ENCODE data around the gene TMEM106A.
"Not testable (repeated sequence)": the region's sequence is repeated elsewhere in the genome, so short reads cannot be mapped to it uniquely, and the experiment has no call there.

TMEM106A gene, protein sequence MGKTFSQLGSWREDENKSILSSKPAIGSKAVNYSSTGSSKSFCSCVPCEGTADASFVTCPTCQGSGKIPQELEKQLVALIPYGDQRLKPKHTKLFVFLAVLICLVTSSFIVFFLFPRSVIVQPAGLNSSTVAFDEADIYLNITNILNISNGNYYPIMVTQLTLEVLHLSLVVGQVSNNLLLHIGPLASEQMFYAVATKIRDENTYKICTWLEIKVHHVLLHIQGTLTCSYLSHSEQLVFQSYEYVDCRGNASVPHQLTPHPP

DNA sequence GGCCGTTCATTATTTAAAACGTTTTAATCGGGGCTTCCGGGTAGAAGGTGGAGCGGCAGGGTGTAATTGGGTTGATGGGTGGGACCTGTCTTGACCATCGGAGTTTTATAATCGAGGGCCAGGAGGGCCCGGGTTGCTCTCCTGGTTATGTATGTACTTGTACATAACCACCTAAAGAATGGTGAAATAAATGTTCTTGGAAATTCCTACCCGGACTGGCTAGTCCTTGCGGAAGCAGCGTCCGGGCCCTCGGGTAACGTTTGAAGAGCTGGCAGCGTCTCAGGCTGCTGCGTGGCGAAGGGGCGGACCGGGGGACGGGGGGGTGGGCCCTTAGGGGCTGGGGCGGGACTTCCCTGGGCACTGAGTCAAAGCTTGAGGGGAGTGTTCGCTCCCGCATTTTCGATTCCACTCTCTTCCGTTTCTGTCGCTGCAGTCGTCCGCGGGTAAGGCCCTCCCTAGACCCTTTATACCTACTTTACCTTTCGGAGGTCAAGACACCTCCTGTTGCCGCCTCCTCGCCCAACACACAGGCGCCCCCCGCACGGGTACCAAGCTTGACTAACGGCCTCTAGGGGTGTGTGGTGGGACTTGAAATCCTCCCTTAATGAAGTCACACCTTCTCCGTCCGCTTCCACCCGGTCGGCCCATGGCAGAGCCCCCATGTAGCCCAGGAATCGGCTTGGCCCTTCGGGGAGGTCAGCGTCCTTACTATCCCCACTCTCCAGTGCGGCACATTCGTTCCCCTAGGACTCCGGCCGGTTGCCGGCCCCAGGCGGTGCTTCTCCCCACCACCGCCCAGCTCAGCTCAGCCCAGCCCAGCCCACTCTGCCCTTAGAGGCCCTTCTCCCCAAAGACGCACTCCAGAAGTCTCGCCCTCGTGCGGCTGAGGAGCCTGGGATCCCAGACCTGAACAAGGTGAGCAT lies at the start of gene TMEM106A:
TSS of gene TMEM106A (plus strand) at position 396 of the 923 bp plus-strand sequence. CDS start 1,167 bp downstream, outside the sequence.
- no peak for FAIRE-seq

DNA sequence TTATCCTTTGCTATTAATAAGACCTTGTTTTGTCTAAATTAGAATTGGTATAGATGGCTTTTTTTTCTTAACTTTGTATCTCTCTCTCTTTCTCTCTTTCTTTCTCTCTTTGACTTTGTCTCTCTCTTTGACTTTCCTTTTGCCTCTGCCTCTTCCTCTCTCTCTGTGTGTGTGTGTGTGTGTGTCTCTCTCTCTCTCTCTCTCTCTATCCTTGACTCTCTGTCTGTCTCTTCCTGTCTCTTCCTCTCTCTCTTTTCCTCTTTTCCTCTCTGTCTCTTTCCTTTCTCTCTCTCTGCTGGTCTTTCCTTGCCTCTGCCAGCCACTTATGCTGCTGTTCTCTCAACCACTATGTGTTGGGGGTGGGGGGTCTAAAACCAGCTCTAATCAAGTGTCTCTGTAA lies 45.7 kb upstream of the TMEM106A start:
- FAIRE-seq, result not testable (repeated sequence)

DNA sequence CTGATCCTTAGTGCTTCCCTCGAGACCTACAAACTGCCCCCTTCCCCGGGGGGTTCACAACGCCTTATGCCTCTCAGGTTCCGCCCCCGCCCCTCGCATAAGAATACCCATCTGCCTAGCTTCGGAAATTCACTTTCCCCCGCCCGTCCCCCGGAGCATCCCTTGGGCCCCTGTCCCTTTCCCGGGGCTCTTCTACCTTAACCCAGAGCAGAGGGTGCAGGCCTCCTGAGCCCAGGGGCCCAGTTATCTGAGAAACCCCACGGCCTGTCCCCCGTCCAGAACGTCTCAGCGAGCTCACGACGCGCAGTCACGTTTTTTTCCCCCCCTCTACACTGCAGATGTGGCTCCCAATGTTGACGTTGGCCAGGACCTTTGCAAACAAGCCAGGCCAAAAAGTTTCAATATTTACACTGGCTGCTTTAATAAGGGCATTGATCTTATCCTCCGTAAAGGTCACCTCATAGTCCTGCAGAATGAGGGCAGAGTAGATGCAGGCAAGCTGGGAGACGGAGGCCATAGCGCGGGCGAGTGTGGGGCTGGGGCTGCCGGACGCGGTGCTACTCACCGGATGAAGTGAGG lies 42.0 kb upstream of the TMEM106A start:
- FAIRE-seq, result no peak

DNA sequence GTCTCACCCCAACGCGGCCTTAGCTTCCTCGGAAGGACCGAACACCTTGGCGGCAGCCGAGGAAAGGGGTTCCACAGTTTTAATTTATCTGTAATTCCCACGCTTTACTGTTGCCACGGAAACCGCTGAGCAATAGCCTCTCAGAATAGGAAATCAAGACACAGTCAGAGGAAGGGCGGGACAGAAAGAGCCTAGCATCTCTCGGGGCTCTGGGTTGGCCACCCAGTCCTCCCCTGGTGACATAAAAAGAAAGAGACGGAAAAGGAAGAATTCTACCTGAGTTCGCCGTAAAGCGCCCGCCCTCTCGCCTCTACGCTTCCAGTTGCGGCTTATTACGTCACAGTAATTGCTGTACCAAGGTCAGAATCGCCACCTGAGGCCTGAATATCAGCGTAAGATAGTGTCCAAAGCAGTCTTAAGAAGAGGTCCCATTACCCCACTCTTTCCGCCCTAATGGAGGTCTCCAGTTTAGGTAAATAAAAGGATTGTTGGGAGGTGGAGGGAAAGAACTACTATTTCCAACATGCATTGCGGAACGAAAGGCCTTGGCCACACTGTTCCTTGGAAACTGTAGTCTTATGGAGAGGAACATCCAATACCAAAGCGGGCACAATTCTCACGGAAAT lies 41.4 kb upstream of the TMEM106A start:
- FAIRE-seq, result peak; percentile 96

DNA sequence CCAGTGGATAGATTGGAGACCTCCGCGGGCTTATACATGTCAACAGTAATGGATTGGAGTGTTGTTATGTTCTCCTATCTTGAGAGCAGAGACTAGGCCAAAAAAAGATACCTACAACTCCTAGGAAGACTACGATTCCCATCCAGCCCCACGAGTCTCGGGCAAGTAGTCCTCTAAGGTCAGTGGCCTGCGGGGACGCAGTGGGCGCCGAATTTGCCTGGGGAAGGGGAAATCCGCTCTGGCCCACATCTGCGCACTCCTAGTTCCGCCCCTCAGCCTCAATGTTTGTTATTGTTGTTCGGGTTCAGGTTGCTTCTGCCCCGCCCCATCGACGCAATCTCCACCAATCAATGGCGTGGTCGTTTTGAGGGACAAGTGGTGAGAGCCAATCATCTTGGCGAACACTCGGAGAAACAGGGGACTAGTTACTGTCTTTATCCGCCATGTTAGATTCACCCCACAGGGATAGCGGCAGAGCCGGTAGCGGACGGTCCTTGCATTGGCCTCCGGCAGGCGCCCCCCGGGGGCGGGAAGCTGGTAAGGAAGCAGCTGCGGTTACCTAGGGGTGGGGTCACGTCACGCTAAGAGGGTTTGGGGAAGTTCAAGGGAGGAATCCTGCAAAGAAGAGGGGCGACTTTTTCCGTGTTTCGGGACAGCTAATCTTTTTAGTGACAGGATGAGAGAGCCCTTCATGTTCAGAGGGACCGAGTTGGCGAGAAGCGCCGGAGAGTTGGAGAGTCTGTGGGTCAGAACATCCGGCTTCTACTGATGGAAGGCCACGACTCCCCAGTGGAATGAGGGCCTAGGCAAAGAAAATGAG lies 40.7 kb upstream of the TMEM106A start, which contains the start of gene NBR1:
TSS of gene NBR1 (plus strand) at position 449 of the 820 bp plus-strand sequence. CDS start 4,586 bp downstream, outside the sequence.
- peak; percentile 90 for FAIRE-seq

DNA sequence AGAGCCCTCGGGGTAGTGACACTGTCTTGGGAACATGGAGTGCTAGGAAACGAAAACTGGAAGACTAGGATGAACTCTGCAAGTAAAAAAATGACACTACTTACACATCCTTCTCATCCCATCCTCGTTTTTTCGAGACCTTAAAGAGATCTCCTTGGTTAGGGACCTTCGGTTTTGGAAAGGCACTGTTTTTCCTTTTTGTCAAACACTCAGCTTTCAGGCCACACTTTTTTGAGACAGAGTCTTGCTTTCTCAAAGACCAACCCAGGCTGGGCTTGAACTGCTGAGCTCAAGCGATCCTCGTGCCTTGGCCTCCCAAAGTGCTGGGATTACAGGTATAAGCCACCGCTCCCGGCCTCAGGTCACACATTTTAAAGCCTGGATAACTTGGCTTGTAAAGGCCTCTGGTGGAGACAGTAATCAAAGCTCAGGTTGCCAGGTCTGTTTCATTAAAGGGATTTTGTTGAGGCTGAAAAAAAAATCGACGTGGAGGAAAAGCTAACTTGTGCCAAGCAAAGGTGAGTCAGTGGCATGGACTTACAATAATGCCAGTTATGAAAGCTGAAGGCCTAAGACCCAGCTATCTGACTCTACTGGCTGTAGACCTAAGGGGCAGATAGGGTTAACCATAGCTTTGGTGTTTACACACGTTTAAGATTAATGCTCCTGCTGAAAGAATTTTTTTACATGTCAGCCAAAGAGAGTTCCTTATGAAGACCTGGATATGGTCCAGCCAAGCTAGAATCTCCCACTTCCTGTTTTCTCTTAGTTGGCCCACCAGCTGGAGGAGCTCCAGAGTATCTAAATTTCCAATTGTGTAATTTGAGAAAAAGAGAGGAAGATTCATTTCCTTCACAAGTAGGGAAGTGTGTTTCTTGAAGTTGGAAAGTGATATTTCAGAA lies 39.8 kb upstream of the TMEM106A start:
- FAIRE-seq, result no peak

DNA sequence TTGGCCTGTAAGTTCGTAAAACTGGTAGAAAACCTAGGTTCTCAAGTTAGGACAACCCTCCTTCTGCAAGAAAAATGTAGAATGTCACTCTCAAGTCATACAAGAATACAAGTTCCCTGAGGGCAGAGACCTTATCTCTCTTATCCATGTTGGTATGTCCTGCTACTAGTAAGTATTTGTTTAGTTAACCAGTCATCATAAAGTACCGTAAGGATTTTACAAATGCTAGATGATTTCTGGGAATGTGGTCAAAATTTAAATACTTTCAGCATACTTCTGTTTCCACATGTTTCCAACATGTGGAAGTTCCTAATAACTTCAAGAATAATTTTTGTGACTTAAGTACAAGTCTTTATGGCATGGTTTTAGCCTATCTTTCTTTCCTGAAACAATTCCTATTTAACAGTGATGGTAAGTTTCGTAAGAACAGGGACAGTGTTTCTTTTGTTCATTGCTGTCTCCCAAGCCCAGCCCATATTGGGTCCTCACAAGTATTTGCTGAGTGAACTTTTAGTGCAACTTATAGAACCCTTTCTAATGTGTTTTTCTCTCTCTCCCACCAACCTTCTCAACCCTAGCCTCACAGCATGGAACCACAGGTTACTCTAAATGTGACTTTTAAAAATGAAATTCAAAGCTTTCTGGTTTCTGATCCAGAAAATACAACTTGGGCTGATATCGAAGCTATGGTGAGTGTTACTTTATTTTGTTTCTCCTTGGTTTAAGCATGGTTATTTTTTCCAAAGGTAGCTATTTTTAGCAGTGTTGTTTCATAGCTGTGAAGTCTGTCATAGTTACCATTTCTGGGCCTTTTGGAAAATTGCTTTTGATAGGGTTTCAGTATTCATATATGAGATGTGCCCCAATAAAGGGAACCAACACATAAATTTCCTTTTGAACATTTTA lies 36.2 kb upstream of the TMEM106A start:
- FAIRE-seq, result no peak

DNA sequence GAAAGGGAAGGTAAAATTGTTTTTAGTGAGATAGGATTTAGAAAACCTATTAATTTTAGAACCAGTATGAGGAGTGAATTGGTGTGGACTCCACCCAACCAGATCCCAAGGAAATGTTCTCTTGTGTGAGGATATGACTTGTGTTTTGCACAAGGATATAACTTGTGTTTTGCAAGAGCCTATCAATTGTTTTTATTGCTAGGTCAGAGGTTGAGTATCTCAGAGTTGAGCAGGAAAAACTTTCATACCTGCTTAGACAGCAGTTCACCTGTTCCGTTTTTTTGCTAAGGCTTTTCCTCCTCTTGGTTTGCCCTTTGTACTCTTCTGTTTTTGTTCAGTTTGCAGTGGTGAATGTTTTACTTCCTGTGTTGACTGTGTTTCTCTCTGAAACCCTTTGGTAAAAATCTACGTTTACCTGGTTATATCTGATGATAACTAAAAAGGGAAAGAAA lies 35.5 kb upstream of the TMEM106A start:
- FAIRE-seq, result no peak

DNA sequence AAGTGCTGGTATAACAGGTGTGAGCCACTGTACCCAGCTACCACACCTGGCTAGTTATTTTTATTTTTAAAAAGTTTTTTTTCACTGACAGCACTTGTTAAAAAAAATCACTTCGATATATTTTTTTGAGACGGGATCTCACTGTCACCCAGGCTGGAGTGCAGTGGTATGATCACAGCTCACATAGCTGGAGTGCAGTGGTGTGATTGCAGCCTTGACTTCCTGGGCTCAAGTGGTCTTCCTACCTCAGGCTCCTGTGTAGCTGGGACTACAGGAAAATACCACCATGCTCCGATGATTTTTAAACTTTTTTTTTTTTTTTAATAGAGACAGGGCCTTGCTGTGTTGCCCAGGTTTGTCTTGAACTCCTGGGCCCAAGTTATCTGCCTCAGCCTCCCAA lies 27.8 kb upstream of the TMEM106A start:
- FAIRE-seq, result no peak

DNA sequence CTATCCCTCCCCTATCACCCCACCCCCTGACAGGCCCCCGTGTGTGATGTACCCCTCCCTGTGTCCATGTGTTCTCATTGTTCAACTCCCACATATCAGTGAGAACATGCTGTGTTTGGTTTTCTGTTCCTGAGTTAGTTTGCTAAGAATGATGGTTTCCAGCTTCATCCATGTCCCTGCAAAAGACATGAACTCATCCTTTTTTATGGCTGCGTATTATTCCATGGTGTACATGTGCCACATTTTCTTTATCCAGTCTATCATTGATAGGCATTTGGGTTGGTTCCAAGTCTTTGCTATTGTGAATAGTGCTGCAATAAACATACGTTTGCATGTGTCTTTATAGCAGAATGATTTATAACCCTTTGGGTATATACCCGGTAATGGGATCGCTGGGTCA lies 25.0 kb upstream of the TMEM106A start:
- not testable (repeated sequence) for FAIRE-seq

DNA sequence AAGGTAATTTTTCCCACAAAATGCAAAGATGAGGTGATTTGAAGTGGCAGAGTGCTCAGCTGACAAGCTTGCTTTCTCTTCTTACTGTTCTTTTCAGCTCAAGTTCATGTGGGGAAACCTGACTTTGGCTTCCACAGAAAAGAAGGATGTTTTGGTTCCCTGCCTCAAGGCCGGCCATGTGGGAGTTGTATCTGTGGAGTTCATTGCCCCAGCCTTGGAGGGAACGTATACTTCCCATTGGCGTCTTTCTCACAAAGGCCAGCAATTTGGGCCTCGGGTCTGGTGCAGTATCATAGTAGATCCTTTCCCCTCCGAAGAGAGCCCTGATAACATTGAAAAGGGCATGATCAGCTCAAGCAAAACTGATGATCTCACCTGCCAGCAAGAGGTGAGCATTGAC lies 18.4 kb upstream of the TMEM106A start:
- FAIRE-seq, result no peak

DNA sequence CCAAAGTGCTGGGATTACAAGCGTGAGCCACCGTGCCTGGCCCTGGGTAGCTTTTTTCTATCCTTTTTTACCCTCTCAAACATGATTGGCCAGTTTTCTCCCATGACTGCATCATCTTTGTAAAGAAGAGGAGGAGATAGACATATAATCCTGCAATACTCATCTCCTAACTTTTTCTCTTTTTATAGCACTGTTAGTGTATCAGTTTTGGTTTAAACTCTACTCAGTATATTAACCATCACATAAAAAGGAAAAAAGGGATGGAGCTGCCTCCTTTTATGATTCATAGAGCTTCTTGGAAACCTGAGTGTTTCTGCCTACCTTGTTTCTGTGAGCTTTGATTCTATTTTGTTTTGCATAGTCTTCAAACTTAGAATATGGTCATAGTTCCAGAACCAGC lies 12.0 kb upstream of the TMEM106A start:
- no peak for FAIRE-seq

DNA sequence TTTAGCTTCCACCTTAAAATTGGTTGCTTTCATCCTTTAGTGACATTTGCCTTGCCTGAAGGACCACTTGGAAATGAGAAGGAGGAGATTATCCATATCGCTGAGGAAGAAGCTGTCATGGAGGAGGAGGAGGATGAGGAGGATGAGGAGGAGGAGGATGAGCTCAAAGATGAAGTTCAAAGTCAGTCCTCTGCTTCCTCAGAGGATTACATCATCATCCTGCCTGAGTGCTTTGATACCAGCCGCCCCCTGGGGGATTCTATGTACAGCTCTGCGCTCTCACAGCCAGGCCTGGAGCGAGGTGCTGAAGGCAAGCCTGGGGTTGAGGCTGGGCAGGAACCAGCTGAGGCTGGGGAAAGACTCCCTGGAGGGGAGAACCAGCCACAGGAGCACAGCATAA lies 11.5 kb upstream of the TMEM106A start:
- no peak for FAIRE-seq

DNA sequence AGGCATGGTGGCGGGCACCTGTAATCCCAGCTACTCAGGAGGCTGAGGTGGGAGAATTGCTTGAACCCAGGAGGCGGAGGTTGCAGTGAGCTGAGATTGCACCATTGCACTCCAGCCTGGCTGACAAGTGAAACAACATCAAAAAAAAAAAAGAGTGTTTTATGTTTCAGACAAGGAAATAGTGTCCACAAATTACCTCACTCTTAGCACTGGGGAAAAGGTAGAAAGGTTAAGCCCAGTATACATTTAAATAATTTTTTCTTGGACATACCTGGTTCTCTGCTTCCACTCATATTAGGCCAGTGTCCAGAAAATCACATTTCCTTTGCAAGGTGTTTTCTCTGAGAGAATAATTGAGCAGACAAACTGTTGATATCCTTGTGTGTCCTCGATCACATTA lies 8.7 kb upstream of the TMEM106A start:
- not testable (repeated sequence) for FAIRE-seq

DNA sequence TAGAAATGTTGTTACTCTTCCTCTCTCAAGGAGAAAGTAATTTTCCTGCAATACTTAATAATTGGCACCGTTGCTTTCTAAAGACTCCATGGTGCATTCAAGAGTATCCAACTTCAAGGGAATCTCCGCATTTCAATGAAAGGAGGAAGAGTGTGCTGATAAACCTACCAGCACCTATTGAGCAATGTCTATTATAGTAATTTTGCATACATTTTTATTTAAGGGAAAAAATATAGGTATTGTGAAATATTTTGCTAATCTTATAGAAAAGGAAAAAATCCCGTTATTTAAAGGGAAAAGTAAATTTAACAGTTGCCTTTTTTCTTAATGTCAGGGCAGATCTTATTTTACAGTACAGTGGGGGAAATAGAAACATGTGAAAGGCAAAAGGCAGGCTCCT lies 1.1 kb upstream of the TMEM106A start:
- FAIRE-seq, result no peak

DNA sequence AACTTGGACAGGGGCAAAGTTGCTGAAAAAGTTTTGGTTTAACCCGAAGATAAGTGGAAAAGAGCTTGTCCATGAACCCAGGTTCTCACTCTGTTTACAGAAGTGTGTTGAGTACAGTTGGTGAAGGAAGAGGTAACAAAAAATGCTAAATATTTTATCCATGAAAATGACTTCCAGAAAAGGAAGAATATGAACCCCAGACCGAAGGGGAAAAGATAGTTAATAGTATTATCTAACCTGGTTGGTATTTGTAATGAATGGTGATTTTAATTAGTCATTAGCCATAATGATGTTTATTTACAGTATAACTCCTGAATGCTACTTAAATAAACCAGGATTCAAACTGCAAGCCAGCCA lies 574 bp upstream of the TMEM106A start:
- no peak for FAIRE-seq

DNA sequence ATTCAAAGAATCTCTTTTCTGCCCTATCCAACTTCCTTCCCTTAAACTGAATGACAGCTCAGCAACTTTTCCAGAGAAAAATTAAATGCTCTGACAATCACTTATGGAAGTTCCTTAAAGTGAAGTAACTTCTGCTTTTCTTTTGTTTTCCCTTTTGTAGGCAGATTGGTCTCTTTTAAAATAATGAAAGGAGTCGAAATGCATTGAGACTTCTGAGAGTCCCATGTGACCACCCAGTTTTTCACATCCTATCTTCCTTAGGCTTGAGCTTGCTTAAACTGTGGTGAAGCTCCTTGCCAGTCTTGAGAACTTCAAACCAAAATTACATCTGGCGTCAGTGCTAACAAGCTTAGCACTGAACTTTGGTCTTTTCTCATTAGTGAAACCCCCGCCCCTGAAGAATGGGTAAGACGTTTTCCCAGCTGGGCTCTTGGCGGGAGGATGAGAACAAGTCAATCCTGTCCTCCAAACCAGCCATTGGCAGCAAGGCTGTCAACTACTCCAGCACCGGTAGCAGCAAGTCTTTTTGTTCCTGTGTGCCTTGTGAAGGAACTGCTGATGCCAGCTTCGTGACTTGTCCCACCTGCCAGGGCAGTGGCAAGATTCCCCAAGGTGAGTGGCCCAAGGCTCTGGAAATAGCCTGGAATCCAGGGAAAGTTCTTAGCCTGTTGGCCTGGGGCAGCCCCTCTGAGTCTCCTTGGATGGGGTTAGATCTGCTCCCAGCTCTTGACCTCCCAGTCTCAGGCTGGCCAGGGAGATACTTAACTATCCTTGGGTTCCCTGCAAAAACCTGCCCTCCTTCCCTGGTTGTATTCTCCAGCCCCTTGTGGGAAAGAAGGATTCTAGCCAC lies 1.2 kb downstream of the TMEM106A start:
- FAIRE-seq, result no peak

DNA sequence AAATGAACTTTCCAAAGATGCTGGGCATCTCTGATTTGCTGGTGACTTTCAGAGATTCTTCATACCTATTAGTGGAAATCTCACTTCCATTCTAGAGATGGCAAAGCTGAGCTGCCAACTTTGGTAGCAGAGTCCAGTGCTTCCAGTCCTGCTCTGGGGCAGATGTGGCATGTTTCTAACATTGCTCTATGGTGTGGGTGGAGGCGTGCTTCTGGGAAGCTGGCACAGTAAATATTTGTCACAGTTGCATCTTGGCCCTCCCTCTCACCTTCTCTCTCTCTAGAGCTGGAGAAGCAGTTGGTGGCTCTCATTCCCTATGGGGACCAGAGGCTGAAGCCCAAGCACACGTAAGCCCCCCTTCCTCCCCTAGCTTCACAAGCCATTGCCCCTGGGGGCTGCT lies 1.9 kb downstream of the TMEM106A start:
- FAIRE-seq, result no peak

DNA sequence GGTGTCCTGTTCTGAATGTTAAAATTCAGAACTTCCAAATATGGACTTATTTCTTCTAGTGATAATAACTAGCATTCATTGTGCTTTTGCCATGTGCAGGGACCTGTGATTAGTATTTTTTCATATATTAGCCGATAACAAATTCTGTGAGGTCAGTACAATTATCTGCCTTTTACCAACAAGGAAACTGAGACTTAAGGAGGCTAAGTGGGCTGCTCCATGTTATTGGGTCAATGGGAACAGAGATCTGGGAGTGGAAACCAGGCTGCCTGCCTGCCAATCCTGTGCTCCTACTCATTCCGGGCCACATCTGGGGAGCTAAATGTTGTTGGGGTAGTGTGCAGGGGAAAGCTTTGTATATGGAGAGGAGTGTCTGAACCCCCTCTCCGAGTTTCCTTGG lies 3.7 kb downstream of the TMEM106A start:
- no peak for FAIRE-seq
